NCI-H2081 treated with DMSO at 0.1 percent for 48 hours (cell line): ENCODE measurements around the gene RHOJ.
"Not testable (repeated sequence)": the region's sequence is repeated elsewhere in the genome, so short reads cannot be mapped to it uniquely, and the experiment has no call there.

Experiments used
- DNase-seq: peaks from one replicate; lab custom pipeline; 2025; lab: John Stamatoyannopoulos, UW

Gene RHOJ

GRCh38 chr14:63268771-63269170, 64.5 kb downstream of the RHOJ start:
- DNase-seq: no peak

DNA sequence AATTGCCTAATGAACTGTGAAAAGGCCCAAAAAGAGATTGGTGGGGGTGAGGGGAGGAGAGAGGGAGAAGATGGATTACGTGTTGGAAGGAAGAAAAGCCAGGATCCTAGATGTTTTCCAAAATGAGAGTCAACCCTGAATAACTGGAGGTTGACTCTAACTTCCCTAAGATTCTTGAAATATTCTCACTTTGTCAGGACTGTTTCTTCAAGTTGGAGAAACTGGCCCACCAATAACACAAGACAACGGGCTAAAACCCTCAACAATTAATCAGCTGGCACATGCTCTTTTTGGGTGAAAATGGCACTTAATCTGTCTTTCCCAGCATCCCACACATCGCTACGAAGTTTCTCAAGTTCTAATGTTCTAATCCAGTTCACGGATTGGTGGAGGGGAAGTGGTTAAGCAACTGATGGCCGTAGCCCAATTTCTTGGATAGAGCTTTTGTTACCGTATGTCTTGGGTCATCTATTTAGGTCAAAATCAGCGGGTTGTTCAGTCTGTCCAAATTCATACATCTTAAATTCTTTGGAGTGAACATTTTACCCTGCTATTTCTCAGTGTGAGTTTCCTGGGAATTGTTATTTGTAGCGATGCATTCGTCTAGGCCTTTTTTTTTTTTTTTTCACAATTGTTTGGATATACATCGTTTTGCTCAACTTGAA, 65.5 kb downstream of the RHOJ start:
- no peak for DNase-seq

GRCh38 chr14:63273129-63273528, 68.9 kb downstream of the RHOJ start:
- DNase-seq: no peak

DNA sequence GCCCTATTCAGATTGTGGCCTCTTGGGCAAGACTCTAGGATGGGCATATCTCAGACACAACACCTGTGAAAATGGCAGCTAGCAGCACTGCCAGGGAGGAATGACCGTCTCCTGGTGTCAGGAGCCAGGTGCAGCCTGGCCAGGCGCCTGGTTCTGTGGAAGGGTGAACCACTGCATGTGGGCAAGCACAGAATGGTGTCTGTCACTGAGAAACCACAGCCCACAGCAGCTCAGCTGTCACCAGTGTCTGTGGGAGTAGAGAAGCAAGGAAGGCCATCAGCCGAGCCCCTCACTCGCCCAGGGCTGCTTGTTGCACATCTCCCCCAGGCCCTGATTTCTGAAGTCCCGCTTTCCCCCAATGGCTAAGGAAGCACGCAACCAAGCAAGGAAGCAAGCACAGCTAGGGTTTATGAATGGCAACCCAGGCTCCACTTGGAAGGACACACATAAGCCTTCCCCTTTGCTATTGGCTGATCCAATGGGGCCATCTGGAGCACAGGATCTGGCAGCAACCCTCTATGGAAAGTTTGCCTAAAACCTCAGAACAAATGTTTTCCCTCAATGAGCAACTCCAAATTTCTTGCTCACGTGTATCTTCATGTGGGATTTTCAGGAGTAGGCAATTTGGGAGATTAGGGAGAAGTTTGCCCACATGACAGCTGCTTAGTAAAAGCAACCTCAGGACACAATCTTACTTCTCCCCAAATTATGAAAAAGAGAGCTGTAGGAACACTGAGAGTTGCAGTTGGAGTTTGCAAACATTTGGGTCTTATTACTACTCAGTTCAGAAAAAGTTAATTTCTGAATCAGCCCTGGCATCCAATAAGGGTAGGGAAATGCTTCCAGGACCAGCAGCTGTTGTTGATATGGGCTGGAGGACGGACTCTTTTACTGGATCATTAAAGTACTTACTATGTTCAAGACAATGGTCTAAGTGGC, 69.7 kb downstream of the RHOJ start:
- no peak for DNase-seq

GRCh38 chr14:63275611-63276010, 71.4 kb downstream of the RHOJ start:
- DNase-seq: no peak

DNA sequence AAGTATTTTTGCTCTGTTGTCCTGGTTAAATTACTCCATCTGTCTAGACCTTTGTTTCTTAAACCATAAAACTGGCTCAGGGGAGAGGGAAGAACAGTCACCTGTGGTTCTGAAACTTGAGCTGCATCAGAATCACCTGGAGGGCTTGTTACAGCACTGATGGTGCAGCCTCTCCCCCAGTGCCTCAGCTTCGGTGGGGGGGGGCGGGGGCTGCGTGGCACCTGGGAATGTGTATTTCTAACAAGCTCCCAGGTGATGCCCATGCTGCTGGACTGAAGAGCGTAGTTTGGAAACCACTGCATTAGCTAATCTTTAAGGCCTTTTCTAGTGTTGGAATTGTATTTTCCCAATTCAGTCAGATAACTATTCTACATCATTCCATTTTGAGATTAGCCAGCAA, 71.8 kb downstream of the RHOJ start:
- peak; percentile 33 for DNase-seq

GRCh38 chr14:63276492-63277342, 72.5 kb downstream of the RHOJ start:
- peak; percentile 17 for DNase-seq

DNA sequence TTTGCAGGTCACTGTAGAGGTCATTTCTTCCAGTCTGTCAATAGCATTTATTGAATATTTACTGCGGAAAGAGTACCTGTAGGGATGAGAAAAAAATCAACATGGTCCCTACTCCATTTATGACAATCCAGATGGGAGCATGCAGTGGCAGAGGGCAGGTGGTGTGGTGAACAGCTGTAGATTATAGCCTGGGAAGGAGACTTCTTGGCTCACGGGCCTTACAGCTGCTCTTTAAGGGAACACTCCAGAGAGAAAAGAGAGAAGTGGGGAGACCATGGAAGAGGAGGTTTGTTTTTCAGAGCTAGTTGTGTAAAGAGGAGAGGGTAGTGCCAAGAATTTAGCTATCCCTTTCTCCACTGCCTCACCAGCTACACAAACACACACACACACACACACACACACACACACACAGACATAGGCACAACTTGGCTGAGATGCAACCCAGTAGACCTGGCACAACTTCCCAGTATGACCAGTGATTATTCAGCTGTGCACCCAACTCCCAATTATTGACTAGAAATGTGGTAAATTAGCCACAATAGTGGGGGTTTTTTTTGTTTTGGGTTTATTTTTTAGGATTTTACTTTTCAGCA, 73.4 kb downstream of the RHOJ start:
- DNase-seq: no peak

- DNase-seq: not testable (repeated sequence)
Measured at GRCh38 chr14:63279933-63280332, 75.7 kb downstream of the RHOJ start.

DNA sequence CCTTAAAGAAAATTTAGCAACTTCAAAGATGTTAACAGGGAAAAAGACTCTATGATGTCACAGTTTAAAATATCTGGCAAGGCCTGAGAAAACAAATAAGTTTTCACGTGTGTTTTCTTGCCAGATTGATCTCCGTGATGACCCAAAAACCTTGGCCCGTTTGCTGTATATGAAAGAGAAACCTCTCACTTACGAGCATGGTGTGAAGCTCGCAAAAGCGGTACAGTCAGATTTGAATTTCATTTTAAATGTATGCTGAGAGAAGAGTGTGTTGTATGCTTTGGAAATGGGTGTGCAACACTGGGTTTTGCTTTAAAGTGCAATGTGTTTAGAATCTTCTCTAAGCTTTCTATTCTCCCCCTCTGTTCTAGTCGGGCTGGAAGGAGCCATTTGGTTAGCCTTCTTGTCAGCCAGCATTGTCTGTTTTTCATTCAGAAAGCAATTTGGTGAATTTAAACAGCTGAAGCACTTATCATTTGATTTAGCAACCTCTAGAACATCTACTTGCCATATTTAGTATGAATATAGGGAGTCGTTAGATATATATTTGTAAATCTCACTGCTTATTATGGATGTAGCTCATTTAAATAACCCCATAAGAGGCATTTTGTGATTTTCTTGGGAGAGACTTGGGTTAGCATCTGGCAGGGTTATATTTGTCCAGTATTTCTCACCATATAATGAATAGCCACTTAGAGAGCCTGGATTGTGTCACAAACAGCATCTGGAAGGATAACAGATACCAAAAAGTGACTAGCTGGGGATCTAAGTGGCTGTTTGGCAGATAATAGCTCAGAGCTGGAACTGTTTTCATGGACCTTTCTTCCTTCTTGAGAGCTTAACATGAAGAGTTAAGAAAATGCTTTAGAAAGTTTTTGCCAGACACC, 79.0 kb downstream of the RHOJ start:
- no peak for DNase-seq

DNA sequence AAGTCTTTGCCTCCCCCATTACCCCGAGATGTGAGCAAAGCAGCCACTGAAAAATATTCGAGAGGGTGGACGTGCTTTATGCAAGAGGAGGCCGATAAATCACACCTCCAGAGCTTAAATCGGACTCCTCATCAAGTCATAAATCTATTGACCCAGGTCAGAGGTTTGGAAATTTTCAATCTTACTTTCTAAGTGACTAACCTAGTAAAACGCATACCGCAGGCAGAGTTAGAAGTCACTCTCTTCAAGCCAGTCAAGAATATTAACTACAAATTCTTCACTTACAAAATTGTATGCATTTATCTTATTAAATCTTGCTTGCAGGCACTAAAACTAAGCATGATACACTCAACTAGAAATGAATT, 79.6 kb downstream of the RHOJ start:
- DNase-seq: no peak

DNA sequence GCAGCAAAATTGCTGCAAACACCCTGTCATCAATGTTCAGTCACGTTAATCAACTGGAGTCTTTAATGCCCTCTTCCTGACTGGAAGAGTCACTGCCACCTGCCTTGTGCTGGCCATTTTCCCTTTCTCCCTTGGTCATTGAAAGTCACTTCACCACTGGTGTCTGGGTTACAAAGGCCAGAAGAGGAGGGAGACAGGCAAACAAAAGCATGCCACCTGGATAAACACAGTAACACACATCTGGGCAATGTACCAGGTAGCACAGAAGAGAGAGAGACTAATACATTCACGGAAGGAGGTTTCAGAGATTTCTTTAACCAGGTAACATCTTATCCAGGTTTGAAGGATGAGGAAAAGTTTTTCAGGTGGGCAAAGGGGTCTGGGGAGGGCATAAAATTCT, 81.8 kb downstream of the RHOJ start:
- DNase-seq: peak; percentile 92

DNA sequence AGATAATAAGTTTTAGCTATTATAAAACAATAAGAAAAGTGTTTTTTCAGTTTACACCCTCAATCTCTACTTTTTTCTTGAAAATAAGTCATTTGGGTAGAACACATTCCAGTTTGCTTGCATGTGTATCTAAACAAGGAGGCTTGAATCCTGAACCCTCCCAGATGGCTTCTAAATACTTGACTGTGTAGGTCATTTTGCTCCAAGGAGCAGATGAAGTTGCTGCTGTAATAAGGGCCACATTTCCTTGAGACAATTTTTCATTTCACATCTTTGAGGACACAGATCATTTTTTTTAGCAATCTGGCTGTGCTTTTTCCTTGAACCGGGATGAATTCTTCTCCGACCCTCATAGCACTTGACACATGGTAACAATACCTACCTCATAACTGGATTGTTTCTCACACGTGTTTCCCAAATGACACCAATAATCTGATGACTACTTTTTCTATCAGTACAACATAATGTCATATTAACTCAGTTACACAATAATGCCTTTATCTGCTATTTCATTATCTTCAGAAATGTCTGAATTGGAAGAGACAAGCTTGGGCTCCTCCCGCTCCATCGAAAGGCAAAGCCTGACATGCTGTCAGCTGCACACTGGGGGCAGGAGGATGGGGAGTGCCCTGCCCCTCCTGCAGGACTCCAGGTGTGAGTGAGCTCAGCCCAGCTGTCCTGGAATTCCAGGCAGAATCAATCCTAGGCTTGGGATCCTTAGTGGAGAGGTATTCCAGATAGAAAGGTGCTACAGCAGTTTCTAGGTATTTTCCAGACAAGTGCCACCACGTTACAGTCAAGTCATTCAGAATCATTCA, 83.6 kb downstream of the RHOJ start:
- DNase-seq: no peak

DNA sequence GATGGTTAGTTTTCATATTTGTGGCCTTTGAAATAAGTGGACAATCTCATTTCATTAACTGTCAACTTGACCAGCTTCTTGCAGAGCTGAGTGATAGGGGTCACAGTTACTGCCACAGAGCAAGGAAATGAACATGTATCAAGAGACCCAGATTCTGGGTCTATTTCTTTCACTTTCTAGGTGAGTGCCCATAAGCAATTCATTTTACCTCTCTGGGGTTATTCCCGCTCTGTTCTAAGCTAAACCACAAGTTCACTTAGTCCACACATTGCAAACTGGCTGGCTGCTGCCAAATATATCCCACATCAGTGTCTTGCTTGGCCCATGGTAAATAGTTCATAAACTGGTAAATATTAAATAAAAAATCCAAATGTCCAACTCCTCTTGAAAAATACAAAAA, 84.6 kb downstream of the RHOJ start:
- DNase-seq: no peak

DNA sequence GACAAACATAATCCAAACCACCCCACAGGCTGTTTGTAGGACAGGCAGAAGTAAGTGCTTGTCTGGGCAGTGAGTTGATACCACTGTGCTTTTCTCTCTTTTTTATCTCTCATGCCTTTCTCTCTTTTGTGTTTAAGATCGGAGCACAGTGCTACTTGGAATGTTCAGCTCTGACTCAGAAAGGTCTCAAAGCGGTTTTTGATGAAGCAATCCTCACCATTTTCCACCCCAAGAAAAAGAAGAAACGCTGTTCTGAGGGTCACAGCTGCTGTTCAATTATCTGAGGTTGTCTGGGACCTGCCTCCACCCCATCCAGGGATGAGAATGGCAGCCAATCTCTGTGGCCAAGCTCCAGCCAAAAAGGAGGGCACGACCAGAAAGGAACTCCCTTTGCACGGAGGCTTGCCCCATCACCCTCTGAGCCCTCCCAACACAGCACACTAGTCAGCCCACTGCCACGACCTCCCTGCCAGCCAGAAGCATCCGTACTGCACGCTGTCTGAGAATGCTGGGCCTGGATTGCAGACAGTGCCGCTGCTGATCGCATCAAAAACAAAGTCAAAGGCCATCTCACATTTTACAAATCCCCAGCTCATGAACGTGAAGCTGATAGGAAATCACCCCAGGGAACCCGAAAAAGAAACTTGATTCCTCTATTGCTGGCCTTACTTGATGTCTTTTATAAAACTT, 86.6 kb downstream of the RHOJ start:
- no peak for DNase-seq

DNA sequence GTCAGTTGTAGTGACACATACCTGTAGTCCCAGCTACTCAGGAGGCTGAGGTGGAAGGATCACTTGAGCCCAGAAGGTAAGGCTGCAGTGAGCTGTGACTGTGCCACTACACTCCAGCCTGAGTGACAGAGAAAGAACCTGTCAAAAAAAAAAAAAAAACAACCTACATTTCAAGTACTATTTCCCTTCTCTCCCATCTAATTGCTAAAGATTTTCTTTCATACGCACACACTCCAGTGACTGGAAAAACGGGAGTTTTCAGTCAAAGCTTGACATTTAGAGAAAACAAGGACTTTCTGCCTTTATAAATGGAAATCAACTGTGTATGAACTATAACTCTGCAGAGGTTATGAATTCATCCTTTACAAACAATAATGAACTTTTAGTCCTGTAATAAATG, 88.6 kb downstream of the RHOJ start:
- no peak for DNase-seq

GRCh38 chr14:63295231-63295685, 91.0 kb downstream of the RHOJ start:
- DNase-seq: no peak

DNA sequence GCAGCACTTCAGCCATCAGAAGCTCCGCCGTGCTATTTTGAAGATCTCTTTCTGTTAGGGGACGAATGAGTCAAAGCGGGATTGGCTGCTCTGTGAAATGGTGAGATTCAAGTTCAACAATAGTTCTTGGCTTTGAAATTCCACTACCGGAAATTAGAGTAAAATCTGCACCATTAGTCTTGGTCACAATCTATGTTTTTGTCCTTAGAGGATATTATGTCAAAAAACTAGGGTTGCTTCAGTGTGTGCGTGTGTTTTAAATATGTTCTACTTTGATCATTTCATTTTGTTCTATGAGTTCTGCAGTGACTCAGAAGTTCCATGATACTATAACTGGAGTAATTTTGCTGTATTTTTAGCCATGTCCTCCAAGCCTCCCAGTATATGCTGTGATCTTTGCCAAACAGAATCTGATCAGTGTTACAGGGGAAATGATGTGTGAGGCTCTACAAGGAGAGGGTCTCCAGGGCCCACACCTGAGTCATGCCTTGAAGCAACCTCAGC, 91.9 kb downstream of the RHOJ start:
- DNase-seq: no peak

- DNase-seq: no peak
Measured at GRCh38 chr14:63297372-63298063, 93.3 kb downstream of the RHOJ start.
